GM10847 (cell line): Measurements from ENCODE around the gene POLR1F.

ENCODE experiments used
- POLR2A ChIP-seq: IDR thresholded peaks from 2 replicates; pipeline ENCODE4 v1.6.1; 2011; ENCODE audit not compliant: insufficient read length; ENCODE audit errors: extremely low read depth

The POLR1F gene, protein sequence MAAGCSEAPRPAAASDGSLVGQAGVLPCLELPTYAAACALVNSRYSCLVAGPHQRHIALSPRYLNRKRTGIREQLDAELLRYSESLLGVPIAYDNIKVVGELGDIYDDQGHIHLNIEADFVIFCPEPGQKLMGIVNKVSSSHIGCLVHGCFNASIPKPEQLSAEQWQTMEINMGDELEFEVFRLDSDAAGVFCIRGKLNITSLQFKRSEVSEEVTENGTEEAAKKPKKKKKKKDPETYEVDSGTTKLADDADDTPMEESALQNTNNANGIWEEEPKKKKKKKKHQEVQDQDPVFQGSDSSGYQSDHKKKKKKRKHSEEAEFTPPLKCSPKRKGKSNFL

DNA sequence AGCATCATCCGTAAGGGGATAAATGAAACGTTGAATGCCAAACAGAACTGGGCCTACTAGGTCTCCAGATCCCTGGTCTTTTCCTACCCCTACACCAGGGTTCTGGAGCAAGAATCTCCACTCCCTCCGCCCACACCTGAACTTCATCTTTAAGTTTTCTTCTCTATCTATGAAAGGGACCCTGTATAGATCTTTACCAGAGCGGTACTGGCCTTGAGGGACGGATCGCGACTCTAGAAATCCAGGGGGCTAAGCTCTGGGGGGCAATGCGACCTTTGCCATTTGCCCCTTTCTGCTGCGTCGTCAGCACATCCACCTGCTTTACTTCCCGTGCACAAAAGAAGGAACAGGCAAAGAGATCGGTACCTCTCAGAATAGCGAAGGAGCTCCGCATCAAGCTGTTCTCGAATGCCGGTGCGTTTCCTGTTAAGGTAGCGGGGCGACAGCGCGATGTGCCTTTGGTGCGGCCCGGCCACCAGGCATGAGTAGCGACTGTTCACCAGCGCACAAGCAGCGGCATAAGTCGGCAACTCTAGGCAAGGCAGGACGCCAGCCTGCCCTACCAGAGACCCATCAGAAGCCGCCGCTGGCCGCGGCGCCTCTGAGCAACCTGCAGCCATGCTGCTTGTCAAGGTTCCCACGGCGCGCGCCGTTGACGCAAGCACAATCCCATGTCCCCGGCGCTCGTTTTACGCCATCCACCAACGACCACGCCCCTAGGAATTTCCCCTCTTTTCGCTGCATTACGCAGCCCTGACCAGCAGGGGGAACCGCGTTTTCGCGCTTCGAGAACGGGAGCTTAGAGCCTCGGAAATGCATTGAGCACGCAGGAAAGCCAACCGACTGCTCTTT, at the start of gene POLR1F:
Gene POLR1F (minus strand): TSS at position 641 of the 852 bp plus-strand sequence. CDS start 21 bp downstream, at position 620.
- TF ChIP-seq POLR2A, result peak; percentile 96

GRCh38 chr7:19754521-19755116, 45.8 kb upstream of the POLR1F start:
- TF ChIP-seq POLR2A, result no peak

GRCh38 chr7:19752020-19752419, 43.2 kb upstream of the POLR1F start:
- no peak for TF ChIP-seq POLR2A

DNA sequence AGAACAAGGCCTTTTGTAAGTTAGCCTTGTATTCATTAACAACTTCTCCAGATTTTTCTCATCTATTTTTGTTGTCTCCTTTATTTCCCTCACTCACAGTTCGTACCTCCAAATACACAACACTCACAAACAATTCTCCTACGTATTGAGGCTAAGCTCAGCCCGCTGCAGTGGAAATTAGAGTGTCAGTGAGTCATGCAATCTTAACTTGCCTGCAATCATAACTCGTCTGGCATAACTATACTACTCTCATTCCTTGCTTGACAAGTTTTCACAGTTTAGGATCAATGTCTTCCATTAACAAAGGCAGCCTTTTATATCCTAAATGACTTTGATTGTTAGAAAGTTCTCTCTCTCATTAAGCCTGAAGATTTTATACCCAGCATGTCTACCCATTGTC, 40.8 kb upstream of the POLR1F start:
- no peak for TF ChIP-seq POLR2A

DNA sequence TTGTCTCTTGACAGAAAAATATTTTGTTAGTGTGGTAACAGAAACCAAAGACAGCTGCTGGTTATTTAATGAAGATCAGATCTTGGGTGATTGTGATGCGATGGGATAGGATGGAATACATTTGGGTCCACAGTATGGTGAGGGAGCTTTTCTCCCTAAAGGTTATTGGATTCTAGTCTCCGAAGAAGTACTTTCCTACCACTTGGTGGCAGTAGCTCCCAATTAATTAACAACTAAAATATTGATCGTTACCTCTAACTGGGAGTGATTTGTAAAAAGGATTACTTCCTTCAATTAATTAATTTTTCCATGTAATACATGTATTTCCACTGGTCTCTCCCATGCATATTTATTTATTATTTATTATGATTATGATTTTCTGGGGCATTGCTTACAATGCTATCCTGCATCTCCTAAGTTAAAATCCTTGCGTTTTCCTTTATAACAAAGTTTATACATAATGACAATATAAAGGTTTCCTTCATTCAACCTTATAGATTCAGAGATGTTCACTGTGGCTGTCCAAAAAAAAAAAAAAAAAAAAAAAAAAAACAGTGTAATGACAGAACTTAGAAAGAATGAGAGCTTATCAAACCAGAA, 39.0 kb upstream of the POLR1F start:
- no peak for TF ChIP-seq POLR2A

GRCh38 chr7:19744075-19744474, 35.2 kb upstream of the POLR1F start:
- no peak for TF ChIP-seq POLR2A

GRCh38 chr7:19728716-19729115, 19.9 kb upstream of the POLR1F start:
- TF ChIP-seq POLR2A, result no peak

DNA sequence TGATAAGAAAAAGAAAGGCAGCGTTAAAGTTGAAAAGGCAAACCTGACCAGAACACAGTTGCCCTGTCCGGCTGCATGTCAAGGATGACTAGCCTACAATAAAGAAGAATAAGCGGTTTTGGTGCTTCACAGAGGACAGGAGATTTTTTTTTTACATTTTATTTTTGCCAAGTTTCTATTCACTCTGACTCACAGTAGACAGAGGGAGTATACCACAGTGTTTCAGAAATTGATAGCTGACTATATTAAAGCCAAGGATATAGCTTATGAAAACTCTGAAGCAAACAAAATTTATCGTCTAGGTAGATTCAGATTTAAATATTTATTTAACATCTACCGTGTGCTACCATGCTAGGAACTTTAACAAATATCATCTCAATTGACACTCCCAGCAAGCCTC, 16.9 kb upstream of the POLR1F start:
- no peak for TF ChIP-seq POLR2A

DNA sequence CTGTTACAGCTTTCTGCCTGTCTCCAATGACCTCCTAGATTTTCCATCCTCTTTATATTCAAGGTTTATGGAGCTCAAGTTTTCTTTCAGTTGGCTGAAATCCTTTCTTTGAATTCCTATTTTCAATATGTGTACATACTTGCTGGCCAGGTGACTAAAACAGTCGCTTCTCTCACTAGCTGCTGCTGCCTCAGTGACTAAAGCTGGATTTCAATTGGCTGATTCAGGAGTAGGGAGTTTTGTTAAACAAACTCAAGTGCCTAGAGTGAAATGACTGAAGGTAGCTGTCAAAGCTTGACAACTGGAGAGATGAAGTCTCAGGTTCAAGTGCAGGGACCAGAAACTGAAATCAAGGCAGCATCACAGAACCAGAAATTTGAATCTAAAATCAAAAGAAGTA, 6.7 kb upstream of the POLR1F start:
- no peak for TF ChIP-seq POLR2A

DNA sequence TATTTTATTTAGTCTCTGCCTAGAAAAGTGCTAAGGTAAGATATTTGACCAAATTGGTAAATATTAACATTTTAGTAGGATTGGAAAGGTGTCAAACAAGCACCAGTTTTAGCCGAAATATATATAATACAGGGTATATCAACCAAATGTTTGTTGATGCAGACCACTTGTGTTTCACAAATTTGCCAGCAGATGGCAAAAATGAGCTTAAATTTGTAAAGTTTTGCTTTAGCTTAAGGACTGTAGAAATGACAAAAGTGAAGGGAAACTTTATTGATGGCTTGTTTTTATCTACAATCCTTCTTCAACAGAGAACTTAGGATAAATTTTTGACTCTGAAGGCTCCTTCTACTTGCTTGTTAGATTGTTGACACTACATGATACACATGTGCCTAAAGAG, 4.8 kb upstream of the POLR1F start:
- no peak for TF ChIP-seq POLR2A

DNA sequence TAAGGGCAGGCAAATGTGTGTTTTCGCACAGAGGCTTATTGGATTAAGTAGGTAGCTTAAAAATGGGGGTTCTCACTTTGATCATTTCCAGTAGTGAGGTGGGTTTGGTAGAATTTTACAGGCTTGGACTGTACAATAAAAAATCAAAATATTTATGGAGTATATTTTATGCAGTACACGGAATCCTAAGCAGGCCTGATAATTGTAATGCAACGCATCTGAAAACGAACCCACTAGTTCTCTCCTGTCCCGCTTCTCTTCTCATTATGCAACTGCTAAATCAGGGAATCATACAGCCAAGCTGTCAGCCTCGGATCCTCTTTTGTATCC, 377 bp upstream of the POLR1F start:
- no peak for TF ChIP-seq POLR2A

DNA sequence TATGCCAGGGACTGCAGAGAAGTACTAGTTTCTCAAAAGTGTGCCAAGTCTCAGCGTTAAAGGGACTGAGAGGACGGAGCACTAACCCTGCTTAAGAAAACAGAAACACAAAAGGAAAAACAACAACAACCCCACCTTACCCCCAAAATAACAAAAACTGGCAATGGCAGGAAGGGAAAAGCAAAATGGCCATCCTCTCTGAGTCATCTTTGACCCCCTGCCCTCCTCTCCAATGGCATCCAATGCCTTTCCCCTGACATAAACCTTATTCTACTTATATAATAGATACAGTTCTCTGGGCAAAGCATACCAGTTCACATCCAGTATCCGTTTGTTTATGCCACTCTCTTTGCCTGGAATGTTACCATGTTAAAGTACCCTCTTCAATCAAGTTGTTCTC, 1.6 kb downstream of the POLR1F start:
- no peak for TF ChIP-seq POLR2A

- TF ChIP-seq POLR2A, result no peak
Measured at GRCh38 chr7:19705663-19706062, 3.2 kb downstream of the POLR1F start.

DNA sequence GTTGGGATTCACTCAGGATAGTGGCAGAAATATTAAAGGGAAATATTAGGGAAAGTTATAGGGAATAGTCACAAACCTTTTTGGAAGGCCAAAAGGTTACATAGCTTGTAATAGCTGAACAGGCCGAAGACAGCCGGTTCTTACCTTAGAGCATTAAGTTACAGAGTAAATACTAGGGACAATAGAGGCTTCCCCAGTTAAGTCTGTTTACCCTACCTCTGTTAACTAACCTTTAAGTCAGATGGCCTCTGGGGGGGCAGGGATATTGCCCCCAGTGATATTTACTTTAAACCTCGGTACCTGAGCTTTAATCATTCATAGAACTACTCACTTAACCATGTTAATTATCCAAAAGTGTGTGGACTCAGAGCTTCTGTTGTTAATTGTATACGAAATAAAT, 7.4 kb downstream of the POLR1F start:
- TF ChIP-seq POLR2A, result no peak

- TF ChIP-seq POLR2A, result no peak
Measured at GRCh38 chr7:19700936-19701335, 7.9 kb downstream of the POLR1F start.

GRCh38 chr7:19698331-19698730, 10.5 kb downstream of the POLR1F start:
- TF ChIP-seq POLR2A, result no peak
